Activated gamma-delta T cell (primary cell): Measurements from ENCODE around the gene KDM1B.

Source experiments
- DNase-seq: peaks from one replicate; lab custom pipeline; 2025; lab: John Stamatoyannopoulos, UW

Gene KDM1B

GRCh38 chr6:18263418-18264218 is 108.4 kb downstream of the KDM1B start:
- DNase-seq = peak; percentile 37

- DNase-seq = peak; percentile 73
These were observed 109.1 kb downstream of the KDM1B start, which contains the start of gene DEK for GRCh38 chr6:18264219-18264922. DEK (minus strand) TSS chr6:18264530; CDS start chr6:18263987, 543 bp downstream.

- no peak for DNase-seq
These were observed 109.7 kb downstream of the KDM1B start for GRCh38 chr6:18264923-18265377.

- DNase-seq = no peak
These were observed 110.7 kb downstream of the KDM1B start for GRCh38 chr6:18265787-18266522.

- no peak for DNase-seq
These were observed 111.3 kb downstream of the KDM1B start for GRCh38 chr6:18266523-18266912.

GRCh38 chr6:18268066-18268465 is 112.8 kb downstream of the KDM1B start:
- no peak for DNase-seq

- no peak for DNase-seq
These were observed 114.0 kb downstream of the KDM1B start for GRCh38 chr6:18269253-18269652.

- no peak for DNase-seq
These were observed 114.5 kb downstream of the KDM1B start for GRCh38 chr6:18269717-18270116.

- DNase-seq = no peak
These were observed 115.0 kb downstream of the KDM1B start for GRCh38 chr6:18270216-18270615.
